ENCODE data around the gene CKAP4. TPM values are rescaled to one million over a fixed set of nuclear protein-coding genes. Genes with fewer than 3 reads are reported as not detected.

Gene CKAP4
- total and polyA plus RNA-seq, 8 donors = 13.7 to 98.7 (median 39.1) TPM

DNA sequence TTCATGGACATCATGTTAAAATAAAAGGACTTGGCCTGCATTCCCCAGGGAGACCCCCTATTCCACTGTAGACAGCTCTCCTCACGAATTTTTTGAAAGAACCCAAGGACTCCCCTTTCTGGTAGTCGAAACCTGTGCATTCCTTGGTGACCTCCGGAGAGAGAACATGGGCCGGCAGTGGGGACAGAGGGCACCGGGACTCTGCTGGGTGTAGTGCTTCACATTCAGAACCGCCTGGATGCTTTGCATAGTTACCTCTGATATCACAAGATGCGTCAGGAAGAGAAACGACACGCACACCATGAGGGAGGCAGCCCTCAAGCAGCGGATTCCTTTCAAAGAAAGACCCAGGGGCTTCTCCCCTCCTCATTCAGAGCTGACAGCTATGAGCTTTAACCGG, 9.7 kb downstream of the CKAP4 start:
- H3K27me3 ChIP-seq = no peaks in the 10 kb centered on the region
- H3K27ac ChIP-seq = no peak overlapping the region
- WGBS, 5 donors = 65 to 79% (median 76%) methylated on average over 11 of the region's 11 CpGs
- H3K4me3 ChIP-seq = no peak overlapping the region
- peaks cover 21 to 52% (median 40%) of the 10 kb centered on the region in 4 donors for H3K36me3 ChIP-seq
- no peak for DNase-seq
- peaks cover 0 to 33% (median 12%) of the 10 kb centered on the region in 4 donors for H3K4me1 ChIP-seq
- TF ChIP-seq EP300 (IDR thresholded peaks at IDR 0.05) (no peak), POLR2A (IDR thresholded peaks at IDR 0.05) (no peak), POLR2AphosphoS5 (IDR thresholded peaks at IDR 0.05) (no peak)
- TF ChIP-seq, protein P1, sequence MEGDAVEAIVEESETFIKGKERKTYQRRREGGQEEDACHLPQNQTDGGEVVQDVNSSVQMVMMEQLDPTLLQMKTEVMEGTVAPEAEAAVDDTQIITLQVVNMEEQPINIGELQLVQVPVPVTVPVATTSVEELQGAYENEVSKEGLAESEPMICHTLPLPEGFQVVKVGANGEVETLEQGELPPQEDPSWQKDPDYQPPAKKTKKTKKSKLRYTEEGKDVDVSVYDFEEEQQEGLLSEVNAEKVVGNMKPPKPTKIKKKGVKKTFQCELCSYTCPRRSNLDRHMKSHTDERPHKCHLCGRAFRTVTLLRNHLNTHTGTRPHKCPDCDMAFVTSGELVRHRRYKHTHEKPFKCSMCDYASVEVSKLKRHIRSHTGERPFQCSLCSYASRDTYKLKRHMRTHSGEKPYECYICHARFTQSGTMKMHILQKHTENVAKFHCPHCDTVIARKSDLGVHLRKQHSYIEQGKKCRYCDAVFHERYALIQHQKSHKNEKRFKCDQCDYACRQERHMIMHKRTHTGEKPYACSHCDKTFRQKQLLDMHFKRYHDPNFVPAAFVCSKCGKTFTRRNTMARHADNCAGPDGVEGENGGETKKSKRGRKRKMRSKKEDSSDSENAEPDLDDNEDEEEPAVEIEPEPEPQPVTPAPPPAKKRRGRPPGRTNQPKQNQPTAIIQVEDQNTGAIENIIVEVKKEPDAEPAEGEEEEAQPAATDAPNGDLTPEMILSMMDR (IDR thresholded peaks at IDR 0.05) = no peak
- no peaks in the 10 kb centered on the region for H3K9me3 ChIP-seq
- intact Hi-C loops (cut with DNase I; ENCODE audit: low total_unique reads) = no loop called here

DNA sequence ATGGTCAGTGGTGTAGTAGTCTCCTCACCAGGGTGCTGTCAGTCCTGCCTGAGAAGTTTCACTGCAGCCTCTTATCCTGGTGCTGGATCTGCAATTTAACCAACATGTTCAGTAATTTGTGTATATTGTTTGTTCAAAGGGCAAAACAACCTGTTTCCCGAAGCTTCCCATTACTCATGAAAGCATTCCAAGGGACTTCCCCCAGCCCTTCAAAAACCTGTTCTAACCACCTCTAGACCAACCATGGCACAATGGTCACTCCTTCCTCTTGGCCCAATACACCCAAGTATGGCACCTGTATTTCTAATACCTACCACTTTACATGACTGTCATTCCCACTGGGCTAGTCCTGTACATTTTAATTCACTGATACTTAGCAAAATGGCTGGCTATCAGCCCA, 12.1 kb downstream of the CKAP4 start:
- Histone ChIP-seq H3K36me3 (peaks cover 21 to 40% (median 30%) of the 10 kb centered on the region in 4 donors), H3K9me3 (no peaks in the 10 kb centered on the region), H3K27me3 (no peaks in the 10 kb centered on the region), H3K27ac (no peak overlapping the region), H3K4me3 (no peak overlapping the region), H3K4me1 (peaks cover 0 to 13% (median 1%) of the 10 kb centered on the region in 4 donors)
- no peak for DNase-seq
- WGBS, 5 donors = 65 to 88% (median 74%) methylated on average over 1 of the region's 1 CpG
- TF ChIP-seq POLR2AphosphoS5 (IDR thresholded peaks at IDR 0.05) (no peak), EP300 (IDR thresholded peaks at IDR 0.05) (no peak), POLR2A (IDR thresholded peaks at IDR 0.05) (no peak)
- TF ChIP-seq, protein P1 (IDR thresholded peaks at IDR 0.05) = no peak
- intact Hi-C loops (cut with DNase I; ENCODE audit: low total_unique reads) = no loop called here

DNA sequence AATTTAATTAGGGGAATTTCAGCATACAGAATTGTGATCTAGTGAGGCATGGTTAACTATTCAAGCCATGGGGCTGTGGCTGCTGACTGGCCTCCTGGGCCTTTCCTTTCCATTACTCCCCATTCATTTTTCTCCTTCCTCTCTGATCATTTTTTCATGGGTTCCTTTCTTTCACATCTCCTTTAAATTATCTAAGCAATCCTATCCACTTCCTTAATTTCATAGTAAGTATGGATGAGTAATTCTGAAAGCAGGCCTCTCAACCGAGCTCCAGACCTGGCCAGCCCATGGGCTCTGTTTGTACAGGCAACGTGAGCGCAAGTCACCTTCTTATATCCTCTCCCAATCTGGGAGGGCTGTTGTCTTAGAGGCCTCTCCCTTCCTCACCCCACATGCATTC, 13.4 kb downstream of the CKAP4 start:
- Histone ChIP-seq H3K27me3 (no peaks in the 10 kb centered on the region), H3K4me1 (peaks cover 0 to 8% (median 0%) of the 10 kb centered on the region in 4 donors), H3K27ac (no peak overlapping the region), H3K36me3 (peaks cover 13 to 27% (median 19%) of the 10 kb centered on the region in 4 donors), H3K9me3 (no peaks in the 10 kb centered on the region), H3K4me3 (no peak overlapping the region)
- no peak for TF ChIP-seq POLR2A (IDR thresholded peaks at IDR 0.05)
- TF ChIP-seq EP300 (IDR thresholded peaks at IDR 0.05) = no peak
- TF ChIP-seq POLR2AphosphoS5 (IDR thresholded peaks at IDR 0.05) = no peak
- TF ChIP-seq, protein P1 (IDR thresholded peaks at IDR 0.05) = no peak
- intact Hi-C loops (cut with DNase I; ENCODE audit: low total_unique reads) = loop anchor here (5.0 kb wide), 1 partner anchor 43 kb away; no protein-coding TSS in a partner anchor
- DNase-seq = no peak
- 65 to 75% (median 66%) methylated on average over 3 of the region's 3 CpGs for WGBS, 5 donors

DNA sequence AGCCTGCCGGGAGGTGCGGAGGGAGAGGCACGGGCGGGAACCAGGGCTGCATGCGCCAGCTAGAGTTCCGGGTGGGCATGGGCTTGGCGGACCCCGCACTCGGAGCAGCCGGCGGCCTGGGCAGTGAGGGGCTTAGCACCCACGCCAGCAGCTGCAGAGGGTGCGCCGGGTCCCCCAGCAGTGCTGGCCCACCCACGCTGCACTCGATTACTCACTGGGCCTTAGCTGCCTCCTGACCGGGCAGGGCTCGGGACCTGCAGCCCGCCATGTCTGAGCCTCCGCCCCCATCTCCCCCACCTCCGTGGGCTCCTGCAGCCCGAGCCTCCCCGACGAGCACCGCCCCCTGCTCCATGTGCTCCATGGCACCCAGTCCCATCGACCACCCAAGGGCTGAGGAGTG, 14.8 kb downstream of the CKAP4 start:
- H3K9me3 ChIP-seq = no peaks in the 10 kb centered on the region
- no peak for TF ChIP-seq POLR2A (IDR thresholded peaks at IDR 0.05)
- TF ChIP-seq, protein P1 (IDR thresholded peaks at IDR 0.05) = no peak
- no peak for TF ChIP-seq EP300 (IDR thresholded peaks at IDR 0.05)
- no peak for TF ChIP-seq POLR2AphosphoS5 (IDR thresholded peaks at IDR 0.05)
- no peak for DNase-seq
- H3K27ac ChIP-seq = no peak overlapping the region
- no peaks in the 10 kb centered on the region for H3K27me3 ChIP-seq
- no peak overlapping the region for H3K4me3 ChIP-seq
- H3K4me1 ChIP-seq = peaks cover 0 to 5% (median 0%) of the 10 kb centered on the region in 4 donors
- WGBS, 5 donors = 88 to 96% (median 96%) methylated on average over 15 to 26 of the region's 26 CpGs
- intact Hi-C loops (cut with DNase I; ENCODE audit: low total_unique reads) = loop anchor here (5.0 kb wide), 1 partner anchor 44 kb away; no protein-coding TSS in a partner anchor
- peaks cover 2 to 13% (median 5%) of the 10 kb centered on the region in 4 donors for H3K36me3 ChIP-seq

Data from stomach (tissue), 9 donors.